ENCODE data around the gene TMEM185B.

DNA sequence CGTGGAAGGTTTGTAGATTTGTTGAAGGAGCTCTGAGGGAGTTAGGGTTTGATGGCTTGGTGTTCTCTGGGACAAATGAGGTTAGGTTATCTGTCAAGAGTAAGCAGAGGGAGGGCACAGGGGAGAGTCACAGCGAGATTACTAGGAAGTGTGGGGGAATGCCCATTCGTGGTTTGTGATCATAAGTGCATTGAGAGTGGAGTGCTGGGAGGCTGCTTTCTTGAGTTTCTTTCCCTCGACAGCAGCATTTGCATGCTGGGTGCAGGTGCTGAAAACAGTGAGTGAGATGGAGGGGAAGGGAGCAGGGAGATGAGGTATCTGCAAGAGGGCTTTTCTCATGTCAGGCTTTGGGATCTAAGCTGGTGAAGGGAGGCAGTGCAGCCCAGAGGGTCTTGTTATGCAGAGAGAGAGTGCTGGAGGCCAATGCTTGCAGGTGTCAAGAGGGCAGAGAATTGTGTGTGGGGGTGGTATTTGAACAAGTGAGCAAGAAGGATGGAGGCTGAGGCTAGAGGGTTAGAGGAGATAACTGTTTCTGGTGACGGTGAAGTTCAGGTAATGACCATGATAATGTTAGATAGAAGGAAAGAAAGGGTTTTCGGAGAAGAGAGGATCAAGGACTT is 38.3 kb upstream of the TMEM185B start:
- TF ChIP-seq SUZ12 (IDR thresholded peaks at IDR 0.05; ENCODE audit: extremely low read depth, insufficient read depth, insufficient read length) (no peak), ZNF274 (IDR thresholded peaks at IDR 0.05; ENCODE audit: low read depth, low read length) (no peak)
